ENCODE measurements around the gene KCNN2.

Gene KCNN2

GRCh38 chr5:114362977-114363761 is 1.3 kb downstream of the KCNN2 start:
- DNase-seq, result no peak

- no peak for DNase-seq
Measured at GRCh38 chr5:114363837-114364236, 2.0 kb downstream of the KCNN2 start.

GRCh38 chr5:114367029-114367428 is 5.2 kb downstream of the KCNN2 start:
- DNase-seq, result no peak

- no peak for DNase-seq
Measured at GRCh38 chr5:114369680-114370417, 8.0 kb downstream of the KCNN2 start.

- DNase-seq, result no peak
Measured at GRCh38 chr5:114377050-114377844, 15.4 kb downstream of the KCNN2 start.

- DNase-seq, result no peak
Measured at GRCh38 chr5:114377946-114378345, 16.1 kb downstream of the KCNN2 start.

GRCh38 chr5:114380721-114381120 is 18.9 kb downstream of the KCNN2 start:
- DNase-seq, result no peak

GRCh38 chr5:114387433-114387832 is 25.6 kb downstream of the KCNN2 start:
- no peak for DNase-seq

- DNase-seq, result no peak
Measured at GRCh38 chr5:114390431-114390830, 28.6 kb downstream of the KCNN2 start.

GRCh38 chr5:114391321-114391720 is 29.5 kb downstream of the KCNN2 start:
- no peak for DNase-seq

GRCh38 chr5:114393159-114393558 is 31.3 kb downstream of the KCNN2 start:
- DNase-seq, result no peak

- DNase-seq, result no peak
Measured at GRCh38 chr5:114402206-114402605, 40.3 kb downstream of the KCNN2 start.

- no peak for DNase-seq
Measured at GRCh38 chr5:114407783-114408182, 45.9 kb downstream of the KCNN2 start.

GRCh38 chr5:114408847-114409246 is 47.0 kb downstream of the KCNN2 start:
- DNase-seq, result no peak

- DNase-seq, result no peak
Measured at GRCh38 chr5:114411380-114411931, 49.6 kb downstream of the KCNN2 start.

- no peak for DNase-seq
Measured at GRCh38 chr5:114412510-114413171, 50.8 kb downstream of the KCNN2 start.

GRCh38 chr5:114415760-114416159 is 53.9 kb downstream of the KCNN2 start:
- DNase-seq, result no peak

GRCh38 chr5:114416254-114416653 is 54.4 kb downstream of the KCNN2 start:
- no peak for DNase-seq

GRCh38 chr5:114417519-114417918 is 55.6 kb downstream of the KCNN2 start:
- DNase-seq, result no peak

- peak; percentile 57 for DNase-seq
Measured at GRCh38 chr5:114418176-114419066, 56.6 kb downstream of the KCNN2 start.

- DNase-seq, result no peak
Measured at GRCh38 chr5:114419067-114419388, 57.2 kb downstream of the KCNN2 start.

- DNase-seq, result no peak
Measured at GRCh38 chr5:114419959-114420358, 58.1 kb downstream of the KCNN2 start.

Measured in RPMI8226 (cell line).